ENCODE results near the gene RNF157. TPM values are rescaled to one million over a fixed set of nuclear protein-coding genes. Genes with fewer than 3 reads are reported as not detected.

Gene RNF157
- 0.77 TPM for polyA plus RNA-seq (2013)

- no peaks in the 10 kb centered on the region for H3K9me3 ChIP-seq (ENCODE audit: control extremely low read depth in 1 of 5, control insufficient read depth in 4 of 5, insufficient read depth in 2 of 5, low read depth in 1 of 5, low read length in 4 of 5)
- DNase-seq, result peak in 2 of 3 donors; percentile 43 to 55
- ChIA-PET CTCF (interaction anchor here (1.7 kb wide), 1 partner anchor 217 kb away, joined by 3 read pairs; no protein-coding TSS in a partner anchor), POLR2A (interaction anchor here (1.0 kb wide), 1 partner anchor 22 kb away, joined by 3 read pairs; no protein-coding TSS in a partner anchor)
- peaks cover 0 to 66% (median 27%) of the 10 kb centered on the region in 5 experiments for H3K27me3 ChIP-seq (replicated peaks in 2 of 5; ENCODE audit: control insufficient read depth in 4 of 5, insufficient read depth in 5 of 5, low read length in 4 of 5)
- H3K4me3 ChIP-seq (ENCODE audit: control insufficient read depth in 1 of 7, extremely low read depth in 1 of 7, insufficient read depth in 4 of 7, low read depth in 2 of 7, low read length in 6 of 7), result peak within 1 kb of the TSS in 5 of 7 experiments; percentile 50 to 70 (median 55)
- no peaks in the 10 kb centered on the region for H3K36me3 ChIP-seq (ENCODE audit: control insufficient read depth in 4 of 4, insufficient read depth in 4 of 4, low read length in 3 of 4)
- WGBS (ENCODE audit: insufficient coverage), result under 1% methylated on average over 90 of the region's 102 CpGs
- H3K4me1 ChIP-seq (ENCODE audit: control extremely low read depth in 1 of 4, control insufficient read depth in 4 of 4, insufficient read depth in 4 of 4, low read length in 3 of 4), result peaks cover 12 to 38% (median 31%) of the 10 kb centered on the region in 4 experiments
- H3K27ac ChIP-seq (ENCODE audit: insufficient read depth in 1 of 2, low read depth in 1 of 2, low read length in 2 of 2, poor library complexity in 1 of 2, severe bottlenecking in 2 of 2), result peak within 1 kb of the TSS in 1 of 2 experiments; percentile 68
These were observed at the start of gene RNF157 for GRCh38 chr17:76240461-76241203. RNF157 (minus strand) TSS chr17:76240493; CDS start chr17:76240240, 253 bp downstream.

GRCh38 chr17:76281573-76282371, 41.5 kb upstream of the RNF157 start:
- H3K4me3 ChIP-seq (ENCODE audit: control insufficient read depth in 1 of 7, extremely low read depth in 1 of 7, insufficient read depth in 4 of 7, low read depth in 2 of 7, low read length in 6 of 7), result no peak overlapping the region
- 97% methylated on average over 20 of the region's 23 CpGs for WGBS (ENCODE audit: insufficient coverage)
- ChIA-PET POLR2A (no interaction called here), CTCF (interaction anchor here (0.8 to 6.1 kb wide), 9 partner anchors 8 to 281 kb away, joined by 3 to 110 read pairs (median 4); partner anchors contain the start of gene CDK3)
- DNase-seq, result no peak
- no peaks in the 10 kb centered on the region for H3K36me3 ChIP-seq (ENCODE audit: control insufficient read depth in 4 of 4, insufficient read depth in 4 of 4, low read length in 3 of 4)
- H3K4me1 ChIP-seq (ENCODE audit: control extremely low read depth in 1 of 4, control insufficient read depth in 4 of 4, insufficient read depth in 4 of 4, low read length in 3 of 4), result peaks cover 0 to 7% (median 0%) of the 10 kb centered on the region in 4 experiments
- H3K27me3 ChIP-seq (replicated peaks in 2 of 5; ENCODE audit: control insufficient read depth in 4 of 5, insufficient read depth in 5 of 5, low read length in 4 of 5), result no peaks in the 10 kb centered on the region
- H3K27ac ChIP-seq (ENCODE audit: insufficient read depth in 1 of 2, low read depth in 1 of 2, low read length in 2 of 2, poor library complexity in 1 of 2, severe bottlenecking in 2 of 2), result no peak overlapping the region
- H3K9me3 ChIP-seq (ENCODE audit: control extremely low read depth in 1 of 5, control insufficient read depth in 4 of 5, insufficient read depth in 2 of 5, low read depth in 1 of 5, low read length in 4 of 5), result no peaks in the 10 kb centered on the region

- H3K27ac ChIP-seq (ENCODE audit: insufficient read depth in 1 of 2, low read depth in 1 of 2, low read length in 2 of 2, poor library complexity in 1 of 2, severe bottlenecking in 2 of 2), result no peak overlapping the region
- H3K4me1 ChIP-seq (ENCODE audit: control extremely low read depth in 1 of 4, control insufficient read depth in 4 of 4, insufficient read depth in 4 of 4, low read length in 3 of 4), result peaks cover 0 to 16% (median 0%) of the 10 kb centered on the region in 4 experiments
- H3K27me3 ChIP-seq (replicated peaks in 2 of 5; ENCODE audit: control insufficient read depth in 4 of 5, insufficient read depth in 5 of 5, low read length in 4 of 5), result no peaks in the 10 kb centered on the region
- no peak overlapping the region for H3K4me3 ChIP-seq (ENCODE audit: control insufficient read depth in 1 of 7, extremely low read depth in 1 of 7, insufficient read depth in 4 of 7, low read depth in 2 of 7, low read length in 6 of 7)
- no peak for DNase-seq
- POLR2A ChIA-PET, result no interaction called here
- no peaks in the 10 kb centered on the region for H3K36me3 ChIP-seq (ENCODE audit: control insufficient read depth in 4 of 4, insufficient read depth in 4 of 4, low read length in 3 of 4)
- H3K9me3 ChIP-seq (ENCODE audit: control extremely low read depth in 1 of 5, control insufficient read depth in 4 of 5, insufficient read depth in 2 of 5, low read depth in 1 of 5, low read length in 4 of 5), result no peaks in the 10 kb centered on the region
- WGBS (ENCODE audit: insufficient coverage), result 95% methylated on average over 13 of the region's 15 CpGs
- CTCF ChIA-PET, result interaction anchor here (0.8 to 6.1 kb wide), 25 partner anchors 9 to 428 kb away, joined by 3 to 110 read pairs (median 5); partner anchors contain the start of gene FOXJ1
These were observed 40.4 kb upstream of the RNF157 start for GRCh38 chr17:76280650-76281049.

- ChIA-PET POLR2A (no interaction called here), CTCF (interaction anchor here (0.5 to 6.1 kb wide), 47 partner anchors 9 to 428 kb away, joined by 3 to 110 read pairs (median 4); partner anchors contain the start of gene FOXJ1)
- H3K36me3 ChIP-seq (ENCODE audit: control insufficient read depth in 4 of 4, insufficient read depth in 4 of 4, low read length in 3 of 4), result peaks cover 0 to under 1% (median 0%) of the 10 kb centered on the region in 4 experiments
- peaks cover 0 to 24% (median 3%) of the 10 kb centered on the region in 4 experiments for H3K4me1 ChIP-seq (ENCODE audit: control extremely low read depth in 1 of 4, control insufficient read depth in 4 of 4, insufficient read depth in 4 of 4, low read length in 3 of 4)
- no peaks in the 10 kb centered on the region for H3K9me3 ChIP-seq (ENCODE audit: control extremely low read depth in 1 of 5, control insufficient read depth in 4 of 5, insufficient read depth in 2 of 5, low read depth in 1 of 5, low read length in 4 of 5)
- H3K27me3 ChIP-seq (replicated peaks in 2 of 5; ENCODE audit: control insufficient read depth in 4 of 5, insufficient read depth in 5 of 5, low read length in 4 of 5), result no peaks in the 10 kb centered on the region
- WGBS (ENCODE audit: insufficient coverage), result 94% methylated on average over 13 of the region's 15 CpGs
- H3K4me3 ChIP-seq (ENCODE audit: control insufficient read depth in 1 of 7, extremely low read depth in 1 of 7, insufficient read depth in 4 of 7, low read depth in 2 of 7, low read length in 6 of 7), result no peak overlapping the region
- H3K27ac ChIP-seq (ENCODE audit: insufficient read depth in 1 of 2, low read depth in 1 of 2, low read length in 2 of 2, poor library complexity in 1 of 2, severe bottlenecking in 2 of 2), result no peak overlapping the region
- no peak for DNase-seq
These were observed 39.5 kb upstream of the RNF157 start for GRCh38 chr17:76279742-76280287.

- Histone ChIP-seq H3K36me3 (ENCODE audit: control insufficient read depth in 4 of 4, insufficient read depth in 4 of 4, low read length in 3 of 4) (peaks cover 0 to 3% (median 0%) of the 10 kb centered on the region in 4 experiments), H3K4me3 (ENCODE audit: control insufficient read depth in 1 of 7, extremely low read depth in 1 of 7, insufficient read depth in 4 of 7, low read depth in 2 of 7, low read length in 6 of 7) (no peak overlapping the region), H3K27me3 (replicated peaks in 2 of 5; ENCODE audit: control insufficient read depth in 4 of 5, insufficient read depth in 5 of 5, low read length in 4 of 5) (no peaks in the 10 kb centered on the region), H3K4me1 (ENCODE audit: control extremely low read depth in 1 of 4, control insufficient read depth in 4 of 4, insufficient read depth in 4 of 4, low read length in 3 of 4) (peaks cover 0 to 28% (median 6%) of the 10 kb centered on the region in 4 experiments), H3K27ac (ENCODE audit: insufficient read depth in 1 of 2, low read depth in 1 of 2, low read length in 2 of 2, poor library complexity in 1 of 2, severe bottlenecking in 2 of 2) (no peak overlapping the region), H3K9me3 (ENCODE audit: control extremely low read depth in 1 of 5, control insufficient read depth in 4 of 5, insufficient read depth in 2 of 5, low read depth in 1 of 5, low read length in 4 of 5) (no peaks in the 10 kb centered on the region)
- CTCF ChIA-PET, result interaction anchor here (0.5 to 6.1 kb wide), 50 partner anchors 8 to 429 kb away, joined by 3 to 110 read pairs (median 4); partner anchors contain the start of gene FOXJ1
- POLR2A ChIA-PET, result no interaction called here
- WGBS (ENCODE audit: insufficient coverage), result 74% methylated on average over 25 of the region's 28 CpGs
- peak; percentile 66 to 76 (median 67) for DNase-seq
These were observed 38.9 kb upstream of the RNF157 start for GRCh38 chr17:76278952-76279741.

- Histone ChIP-seq H3K27me3 (replicated peaks in 2 of 5; ENCODE audit: control insufficient read depth in 4 of 5, insufficient read depth in 5 of 5, low read length in 4 of 5) (no peaks in the 10 kb centered on the region), H3K4me1 (ENCODE audit: control extremely low read depth in 1 of 4, control insufficient read depth in 4 of 4, insufficient read depth in 4 of 4, low read length in 3 of 4) (peaks cover 0 to 34% (median 14%) of the 10 kb centered on the region in 4 experiments), H3K9me3 (ENCODE audit: control extremely low read depth in 1 of 5, control insufficient read depth in 4 of 5, insufficient read depth in 2 of 5, low read depth in 1 of 5, low read length in 4 of 5) (no peaks in the 10 kb centered on the region), H3K36me3 (ENCODE audit: control insufficient read depth in 4 of 4, insufficient read depth in 4 of 4, low read length in 3 of 4) (peaks cover 0 to 3% (median 0%) of the 10 kb centered on the region in 4 experiments), H3K4me3 (ENCODE audit: control insufficient read depth in 1 of 7, extremely low read depth in 1 of 7, insufficient read depth in 4 of 7, low read depth in 2 of 7, low read length in 6 of 7) (no peak overlapping the region), H3K27ac (ENCODE audit: insufficient read depth in 1 of 2, low read depth in 1 of 2, low read length in 2 of 2, poor library complexity in 1 of 2, severe bottlenecking in 2 of 2) (no peak overlapping the region)
- ChIA-PET POLR2A (no interaction called here), CTCF (interaction anchor here (0.5 to 6.1 kb wide), 16 partner anchors 10 to 159 kb away, joined by 3 to 110 read pairs (median 7); partner anchors contain the start of gene FOXJ1)
- DNase-seq, result no peak
- 98% methylated on average over 14 of the region's 19 CpGs for WGBS (ENCODE audit: insufficient coverage)
These were observed 38.1 kb upstream of the RNF157 start for GRCh38 chr17:76278268-76278908.

Data from common myeloid progenitor, CD34-positive (primary cell).